HG02852 (cell line): ENCODE results near the gene AFM.

Experiments used
- ATAC-seq: cut with Tn5 transposase; IDR thresholded peaks from one replicate; pipeline ENCODE4 v1.9.1; 2021; ENCODE audit warnings: mild to moderate bottlenecking, moderate library complexity; ENCODE audit not compliant: unreplicated experiment

AFM gene

GRCh38 chr4:73481358-73481757, at the start of gene AFM:
TSS of gene AFM (plus strand) at chr4:73481745. CDS start at chr4:73481776, 31 bp downstream.
- ATAC-seq, result no peak

- no peak for ATAC-seq
These were observed 49.8 kb upstream of the AFM start for GRCh38 chr4:73431813-73432168.

DNA sequence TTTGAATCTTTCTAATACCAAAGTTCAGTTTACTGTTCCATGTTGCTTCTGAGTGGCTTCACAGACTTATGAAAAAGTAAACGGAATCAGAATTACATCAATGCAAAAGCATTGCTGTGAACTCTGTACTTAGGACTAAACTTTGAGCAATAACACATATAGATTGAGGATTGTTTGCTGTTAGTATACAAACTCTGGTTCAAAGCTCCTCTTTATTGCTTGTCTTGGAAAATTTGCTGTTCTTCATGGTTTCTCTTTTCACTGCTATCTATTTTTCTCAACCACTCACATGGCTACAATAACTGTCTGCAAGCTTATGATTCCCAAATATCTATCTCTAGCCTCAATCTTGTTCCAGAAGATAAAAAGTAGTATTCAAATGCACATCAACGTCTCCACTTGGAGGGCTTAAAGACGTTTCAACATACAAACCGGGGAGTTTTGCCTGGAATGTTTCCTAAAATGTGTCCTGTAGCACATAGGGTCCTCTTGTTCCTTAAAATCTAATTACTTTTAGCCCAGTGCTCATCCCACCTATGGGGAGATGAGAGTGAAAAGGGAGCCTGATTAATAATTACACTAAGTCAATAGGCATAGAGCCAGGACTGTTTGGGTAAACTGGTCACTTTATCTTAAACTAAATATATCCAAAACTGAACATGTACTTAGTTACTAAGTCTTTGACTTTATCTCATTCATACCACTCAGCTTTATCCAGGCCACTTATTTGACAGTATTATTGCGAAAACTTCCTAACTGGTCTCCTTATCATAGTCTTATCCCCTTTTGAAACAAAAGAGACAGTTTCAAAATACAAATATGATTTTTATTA, 49.2 kb upstream of the AFM start:
- ATAC-seq, result no peak

GRCh38 chr4:73433140-73433539, 48.4 kb upstream of the AFM start:
- no peak for ATAC-seq

DNA sequence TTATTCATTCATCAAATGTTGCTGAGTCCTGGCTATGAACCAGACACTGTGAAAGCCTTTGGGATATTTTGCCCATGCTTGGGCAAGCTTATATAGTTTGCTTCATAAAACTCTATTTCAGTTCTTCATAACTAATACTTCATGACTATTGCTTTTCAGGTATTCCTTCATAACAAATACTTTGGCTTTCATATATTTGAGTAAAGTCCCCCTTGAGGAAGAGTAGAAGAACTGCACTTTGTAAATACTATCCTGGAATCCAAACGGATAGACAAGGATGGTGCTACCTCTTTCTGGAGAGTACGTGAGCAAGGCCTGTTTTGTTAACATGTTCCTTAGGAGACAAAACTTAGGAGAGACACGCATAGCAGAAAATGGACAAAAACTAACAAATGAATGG, 47.2 kb upstream of the AFM start:
- no peak for ATAC-seq

DNA sequence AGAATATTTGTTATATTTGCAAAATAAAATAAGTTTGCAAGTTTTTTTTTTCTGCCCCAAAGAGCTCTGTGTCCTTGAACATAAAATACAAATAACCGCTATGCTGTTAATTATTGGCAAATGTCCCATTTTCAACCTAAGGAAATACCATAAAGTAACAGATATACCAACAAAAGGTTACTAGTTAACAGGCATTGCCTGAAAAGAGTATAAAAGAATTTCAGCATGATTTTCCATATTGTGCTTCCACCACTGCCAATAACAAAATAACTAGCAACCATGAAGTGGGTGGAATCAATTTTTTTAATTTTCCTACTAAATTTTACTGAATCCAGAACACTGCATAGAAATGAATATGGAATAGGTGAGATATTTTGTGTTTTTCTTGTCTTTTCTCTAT, 45.6 kb upstream of the AFM start, which contains the start of gene AFP:
TSS of gene AFP (plus strand) at position 238 of the 400 bp plus-strand sequence. CDS start at position 280, 42 bp downstream.
- no peak for ATAC-seq

- no peak for ATAC-seq
These were observed 44.6 kb upstream of the AFM start for GRCh38 chr4:73436674-73437557.

DNA sequence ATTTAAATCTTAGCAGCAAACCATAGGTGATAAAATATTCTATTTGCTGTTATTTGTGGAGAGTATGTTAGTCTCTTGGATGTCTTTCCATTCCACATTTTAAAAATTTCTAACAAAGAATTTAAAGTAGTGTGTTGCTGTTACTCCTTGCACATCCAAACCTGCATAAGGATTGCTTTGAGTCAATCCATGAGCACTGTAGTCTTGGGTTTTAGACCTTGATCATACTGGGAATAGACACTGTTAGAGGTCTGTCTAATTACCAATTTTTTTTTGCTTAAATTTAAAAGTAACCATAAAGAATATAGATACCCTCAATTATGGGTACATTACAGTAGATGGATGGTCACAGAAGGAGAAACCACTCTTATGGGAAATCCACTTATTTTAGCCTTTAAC, 44.0 kb upstream of the AFM start:
- no peak for ATAC-seq

DNA sequence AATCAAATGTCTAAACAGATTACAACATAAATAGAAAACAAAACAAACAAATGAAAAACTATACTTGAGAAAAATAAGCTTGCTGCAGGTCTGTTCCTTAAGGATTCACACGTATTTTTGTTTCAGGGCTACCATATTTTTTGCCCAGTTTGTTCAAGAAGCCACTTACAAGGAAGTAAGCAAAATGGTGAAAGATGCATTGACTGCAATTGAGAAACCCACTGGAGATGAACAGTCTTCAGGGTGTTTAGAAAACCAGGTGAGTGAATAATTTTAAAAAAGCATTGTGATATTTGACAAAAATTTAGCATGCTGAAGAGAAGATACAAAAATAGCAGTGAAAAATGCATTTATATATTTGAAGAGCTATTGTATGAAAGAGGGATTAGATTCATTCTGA, 43.5 kb upstream of the AFM start:
- ATAC-seq, result no peak

DNA sequence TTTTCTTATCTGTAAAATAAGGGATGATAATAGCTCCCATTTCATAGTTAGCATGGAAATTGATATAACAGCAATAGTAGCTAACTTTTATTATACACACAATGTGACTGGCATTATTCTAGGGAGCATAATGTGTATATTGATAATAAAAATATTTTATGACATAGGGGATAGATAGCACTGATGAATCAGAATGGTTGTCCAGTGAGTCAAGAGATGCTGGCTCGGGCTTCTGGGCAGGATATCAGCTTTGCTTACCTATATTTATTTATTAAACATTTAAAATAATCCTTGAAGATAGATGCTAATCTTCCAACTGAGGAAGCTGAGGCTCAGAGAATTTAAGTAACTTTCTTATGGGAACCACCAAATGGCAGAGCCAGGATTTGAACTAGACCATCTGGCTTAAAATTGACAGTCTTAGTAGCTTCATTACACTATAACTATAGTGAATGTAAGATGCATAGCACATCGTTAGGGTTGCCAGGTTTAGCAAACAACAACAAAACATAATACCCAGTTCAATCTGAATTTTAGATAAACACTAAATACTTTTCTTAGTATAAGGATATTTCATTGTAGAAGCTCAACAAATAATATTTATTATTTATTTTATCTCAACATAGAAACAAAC, 42.8 kb upstream of the AFM start:
- no peak for ATAC-seq

DNA sequence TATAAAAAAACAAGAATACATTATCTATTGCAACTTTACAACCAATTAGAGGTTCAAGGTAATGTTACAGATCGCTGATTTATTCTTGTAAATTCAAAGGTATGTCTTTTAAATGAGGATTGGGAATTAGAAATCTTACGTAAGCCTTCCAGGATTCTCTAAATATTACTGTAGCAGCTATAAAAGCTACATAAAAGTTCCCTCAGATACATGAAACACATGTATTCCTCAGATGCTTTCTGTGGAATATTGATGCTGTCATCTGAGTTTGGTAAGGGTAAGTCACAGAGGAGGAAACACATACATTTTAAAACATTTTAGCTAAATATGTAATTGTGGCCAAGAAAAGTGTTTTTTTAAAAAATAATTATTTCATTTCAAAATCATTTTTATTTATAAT, 42.1 kb upstream of the AFM start:
- no peak for ATAC-seq

DNA sequence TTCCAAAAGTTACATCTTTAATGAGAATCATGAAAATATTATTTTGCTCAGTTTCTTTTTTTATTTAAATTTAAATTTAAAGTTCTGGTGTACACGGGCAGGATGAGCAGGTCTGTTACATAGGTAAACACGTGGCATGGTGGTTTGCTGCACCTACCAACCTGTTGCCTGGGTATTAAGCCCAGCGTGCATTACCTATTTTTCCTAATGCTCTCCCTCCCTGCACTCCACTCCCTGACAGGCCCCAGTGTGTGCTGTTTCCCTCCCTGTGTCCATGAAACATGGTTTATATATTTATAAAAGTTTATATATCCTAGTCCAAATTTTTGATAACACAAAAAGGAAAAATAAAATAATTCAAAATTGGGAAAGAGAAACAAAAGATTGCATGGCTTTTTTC, 41.6 kb upstream of the AFM start:
- no peak for ATAC-seq

GRCh38 chr4:73440653-73441052, 40.9 kb upstream of the AFM start:
- ATAC-seq, result no peak

DNA sequence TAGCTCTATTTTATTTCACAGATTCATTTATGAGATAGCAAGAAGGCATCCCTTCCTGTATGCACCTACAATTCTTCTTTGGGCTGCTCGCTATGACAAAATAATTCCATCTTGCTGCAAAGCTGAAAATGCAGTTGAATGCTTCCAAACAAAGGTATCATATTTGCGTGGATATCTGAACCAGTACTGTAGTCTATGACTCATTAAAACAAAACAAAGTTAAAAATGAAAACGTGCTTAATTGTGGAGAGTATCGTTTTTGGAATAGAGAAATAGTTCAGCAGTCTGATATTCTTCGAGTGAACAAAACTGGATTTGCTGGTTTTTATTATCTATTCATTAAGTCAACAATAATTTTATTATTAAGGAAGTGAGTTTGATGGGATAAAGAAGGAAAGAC, 39.3 kb upstream of the AFM start:
- no peak for ATAC-seq

GRCh38 chr4:73443224-73443623, 38.3 kb upstream of the AFM start:
- ATAC-seq, result no peak

DNA sequence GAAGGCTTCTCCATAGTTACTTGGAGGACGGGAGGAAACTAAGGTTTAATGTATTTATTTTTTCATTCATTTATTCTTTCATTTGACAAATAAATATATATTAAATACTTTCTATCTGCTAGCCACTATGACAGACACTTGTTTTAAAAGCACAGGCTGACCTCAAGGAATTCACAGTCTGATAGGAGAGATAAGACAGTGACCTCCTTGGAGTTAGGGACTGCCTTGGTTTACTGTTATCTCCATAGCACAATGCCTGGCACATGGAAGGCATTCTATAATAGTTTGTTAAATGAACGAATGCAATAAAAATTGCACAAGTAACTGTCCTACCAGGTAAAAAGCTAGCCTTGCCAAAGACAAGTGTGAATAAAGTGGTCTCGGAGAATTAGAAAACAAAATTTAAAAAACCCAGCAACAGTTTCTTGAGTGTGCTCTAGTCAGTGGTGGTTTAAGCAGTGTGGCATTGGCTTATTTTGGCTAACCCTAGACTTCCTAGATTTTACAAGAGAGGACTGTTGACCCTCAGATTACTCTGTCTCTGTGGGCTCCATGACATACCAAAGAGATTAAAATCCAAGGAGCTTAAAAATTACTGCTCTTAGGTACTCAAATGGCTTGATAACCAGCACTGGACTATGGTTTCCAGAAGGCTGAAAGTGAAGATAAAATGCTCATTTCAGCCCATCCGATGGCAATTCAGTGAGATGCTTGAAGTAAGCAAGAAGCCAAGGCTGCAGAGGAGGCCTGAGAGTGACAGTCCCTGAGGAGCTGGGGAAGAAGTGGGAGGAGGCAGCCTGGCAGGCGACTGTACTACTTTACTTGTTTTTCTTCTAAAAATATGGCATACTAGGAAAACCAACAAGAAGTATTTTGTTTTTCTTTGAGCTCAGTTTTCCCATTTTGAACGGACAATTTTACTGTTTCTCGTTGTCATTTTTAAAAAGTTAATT, 35.9 kb upstream of the AFM start:
- no peak for ATAC-seq

- ATAC-seq, result peak; percentile 99
These were observed 35.1 kb upstream of the AFM start for GRCh38 chr4:73446336-73446938.

GRCh38 chr4:73447671-73448070, 33.9 kb upstream of the AFM start:
- no peak for ATAC-seq

GRCh38 chr4:73448448-73449203, 32.9 kb upstream of the AFM start:
- no peak for ATAC-seq
